ENCODE measurements around the gene CEP164. TPM values are rescaled to one million over a fixed set of nuclear protein-coding genes. Genes with fewer than 3 reads are reported as not detected.

CEP164 gene
- total and polyA plus RNA-seq, 9 of the 15 experiments (the other 6 are each of a cell fraction or from before 2014, with no cell fraction given) = 2.1 to 16.5 (median 10.4) TPM

- TF ChIP-seq CHAMP1 (IDR thresholded peaks at IDR 0.05) = no peak
- TF ChIP-seq MBD2 (IDR thresholded peaks at IDR 0.05; ENCODE audit: borderline replicate concordance, low read depth) = peak; percentile 96
- no peak for TF ChIP-seq ZKSCAN1 (IDR thresholded peaks at IDR 0.05; ENCODE audit: low read depth, low read length)
- no peak for TF ChIP-seq MAFG (tag; conservative IDR thresholded peaks at IDR 0.05)
- TF ChIP-seq BACH1 (tag; IDR thresholded peaks at IDR 0.05) = no peak
- TF ChIP-seq ZNF121 (CRISPR knock-in tag; conservative IDR thresholded peaks at IDR 0.05) = no peak
- TF ChIP-seq ZNF449 (CRISPR knock-in tag; IDR thresholded peaks at IDR 0.05) = no peak
- TF ChIP-seq THAP7 (CRISPR knock-in tag; IDR thresholded peaks at IDR 0.05) = no peak
- TF ChIP-seq ZNF24 (IDR thresholded peaks at IDR 0.05) = peak; percentile 33; the same call in 1 of the 2 replicates
- no peak for TF ChIP-seq MTA2 (IDR thresholded peaks at IDR 0.05; ENCODE audit: low read depth)
- TF ChIP-seq NCOR1 (IDR thresholded peaks at IDR 0.05) = no peak
- no peak for TF ChIP-seq ZNF785 (CRISPR knock-in tag; IDR thresholded peaks at IDR 0.05)
- TF ChIP-seq PTBP1 (IDR thresholded peaks at IDR 0.05; ENCODE audit: low read depth, low read length) = no peak
- no peak for TF ChIP-seq TCF15 (CRISPR knock-in tag; IDR thresholded peaks at IDR 0.05)
- TF ChIP-seq RHOXF2B (CRISPR knock-in tag; conservative IDR thresholded peaks at IDR 0.05) = no peak
- TF ChIP-seq SMARCC2 (IDR thresholded peaks at IDR 0.05; ENCODE audit: low read depth) = no peak
- no peak; the same call in 1 of the 2 replicates for TF ChIP-seq GTF2E2 (tag; IDR thresholded peaks at IDR 0.05)
- peak; percentile 75 for TF ChIP-seq HCFC1 (IDR thresholded peaks at IDR 0.05; ENCODE audit: low read depth, low read length)
- TF ChIP-seq ZNF830 (CRISPR knock-in tag; IDR thresholded peaks at IDR 0.05) = no peak
- no peak for TF ChIP-seq RNF219 (CRISPR knock-in tag; IDR thresholded peaks at IDR 0.05)
- TF ChIP-seq HMG20A (CRISPR knock-in tag; conservative IDR thresholded peaks at IDR 0.05) = no peak
- TF ChIP-seq SREBF1 (IDR thresholded peaks at IDR 0.05; ENCODE audit: borderline replicate concordance, low read depth, low read length) = no peak
- no peak for TF ChIP-seq SRSF3 (IDR thresholded peaks at IDR 0.05; ENCODE audit: insufficient read depth, low read length)
- TF ChIP-seq HMG20B (CRISPR knock-in tag; IDR thresholded peaks at IDR 0.05) = no peak
Measured at GRCh38 chr11:117327567-117328374, at the start of gene CEP164 (continued).
